AG04450 (cell line): ENCODE measurements around the gene POU5F2. TPM values are rescaled to one million over a fixed set of nuclear protein-coding genes. Genes with fewer than 3 reads are reported as not detected.

ENCODE experiments used
- CTCF ChIA-PET: fragments of 300-600, 350-600 bp; formaldehyde crosslinking; extraction: SDS; loops from one replicate; lab custom pipeline; 2022; ENCODE audit warnings: antibody characterized with exemption, inconsistent platforms; lab: Charles Lee
- POLR2A ChIA-PET: fragments of 350-600 bp; formaldehyde crosslinking; extraction: SDS; loops from one replicate; lab custom pipeline; 2021; ENCODE audit warnings: antibody characterized with exemption, inconsistent platforms; lab: Yijun Ruan, JAX
- DNase-seq: peaks from one replicate; pipeline ENCODE4 v3.0.0-alpha.2; 2011; ENCODE audit warnings: low read depth, low spot score
- H3K27ac ChIP-seq: one replicate; pipeline ENCODE4 v1.5.1; 2012; ENCODE audit warnings: low read depth, low read length, control low read depth
- H3K27me3 ChIP-seq: one replicate; pipeline ENCODE4 v1.6.0; 2012; ENCODE audit warnings: low read length; ENCODE audit not compliant: control insufficient read depth, insufficient read depth
- H3K4me3 ChIP-seq: 2 replicates; pipeline ENCODE4 v1.5.1; 2011; ENCODE audit warnings: mild to moderate bottlenecking, low read depth, low read length, control low read depth
- H3K9me3 ChIP-seq: 2 replicates; pipeline ENCODE4 v1.5.1; 2012; ENCODE audit warnings: low read length; ENCODE audit not compliant: control insufficient read depth, insufficient read depth
- CTCF ChIP-seq: IDR thresholded peaks from 2 replicates; pipeline ENCODE4 v1.5.1; 2011; ENCODE audit warnings: low read depth, low read length, control low read depth, inconsistent platforms
- polyA plus RNA-seq: library from polyadenylated mRNA; depleted of rRNA; stranded (reverse); fragments of >200 nt; gene quantifications from 2 replicates; pipeline ENCODE4 v1.2.3, GENCODE V29; 2011; rRNA removed

The POU5F2 gene
- polyA plus RNA-seq, 1 experiment, result 0.09 TPM

GRCh38 chr5:93715327-93715726 is 26.1 kb downstream of the POU5F2 start:
- H3K9me3 ChIP-seq, result no peaks in the 10 kb centered on the region
- no peak overlapping the region for H3K4me3 ChIP-seq
- no peak overlapping the region for H3K27ac ChIP-seq
- ChIA-PET CTCF (interaction anchor here (0.6 kb wide), 1 partner anchor 1172 kb away, joined by 3 read pairs; no protein-coding TSS in a partner anchor), POLR2A (no interaction called here)
- TF ChIP-seq CTCF, result no peak
- no peak for DNase-seq
- no peaks in the 10 kb centered on the region for H3K27me3 ChIP-seq

- no peaks in the 10 kb centered on the region for H3K9me3 ChIP-seq
- H3K4me3 ChIP-seq, result no peak overlapping the region
- no peak for DNase-seq
- no peak overlapping the region for H3K27ac ChIP-seq
- H3K27me3 ChIP-seq, result no peaks in the 10 kb centered on the region
- POLR2A ChIA-PET, result no interaction called here
- no peak for TF ChIP-seq CTCF
- CTCF ChIA-PET, result no interaction called here
These were observed 33.0 kb downstream of the POU5F2 start for GRCh38 chr5:93708442-93708841.

GRCh38 chr5:93705896-93706295 is 35.5 kb downstream of the POU5F2 start:
- H3K27ac ChIP-seq, result no peak overlapping the region
- CTCF ChIA-PET, result no interaction called here
- no peak overlapping the region for H3K4me3 ChIP-seq
- no peak for TF ChIP-seq CTCF
- POLR2A ChIA-PET, result no interaction called here
- H3K27me3 ChIP-seq, result no peaks in the 10 kb centered on the region
- no peak for DNase-seq
- H3K9me3 ChIP-seq, result no peaks in the 10 kb centered on the region

- Histone ChIP-seq H3K4me3 (no peak overlapping the region), H3K27ac (no peak overlapping the region), H3K27me3 (no peaks in the 10 kb centered on the region), H3K9me3 (no peaks in the 10 kb centered on the region)
- DNase-seq, result no peak
- ChIA-PET CTCF (no interaction called here), POLR2A (no interaction called here)
- TF ChIP-seq CTCF, result no peak
These were observed 36.4 kb downstream of the POU5F2 start for GRCh38 chr5:93704996-93705395.

GRCh38 chr5:93691997-93692396 is 49.4 kb downstream of the POU5F2 start:
- H3K9me3 ChIP-seq, result no peaks in the 10 kb centered on the region
- no peak overlapping the region for H3K27ac ChIP-seq
- no peak for TF ChIP-seq CTCF
- no peaks in the 10 kb centered on the region for H3K27me3 ChIP-seq
- ChIA-PET CTCF (no interaction called here), POLR2A (no interaction called here)
- H3K4me3 ChIP-seq, result no peak overlapping the region
- DNase-seq, result no peak

Other genes starting within 250 kb of the POU5F2 start
- gene NR2F1-AS1, start 160.4 kb downstream of the POU5F2 start, polyA plus RNA-seq, result 25.5 and 29.9 TPM in 2 replicates
- 47.9 and 65.5 TPM in 2 replicates for gene NR2F1, start 158.4 kb downstream of the POU5F2 start, polyA plus RNA-seq